ENCODE data around the gene ST8SIA6.

ST8SIA6 gene

DNA sequence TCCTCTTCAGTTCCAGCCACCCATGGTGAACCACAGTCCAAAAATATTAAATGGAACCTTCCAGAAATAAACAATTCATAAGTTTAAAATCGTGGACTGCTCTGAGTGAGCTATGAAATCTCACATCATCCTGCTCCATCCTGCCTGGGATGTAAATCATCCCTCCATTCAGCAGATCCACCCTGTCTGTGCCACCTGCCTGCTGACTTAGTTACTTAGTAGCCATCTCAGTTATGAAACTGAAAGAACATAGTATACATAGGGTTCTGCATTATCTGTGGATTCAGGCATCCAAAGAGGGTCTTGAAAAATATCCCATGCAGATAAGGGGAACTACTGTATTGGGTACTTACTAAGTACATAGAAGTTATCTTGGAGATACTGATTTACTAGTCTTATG is 89.0 kb downstream of the ST8SIA6 start:
- Histone ChIP-seq H3K27me3 (ENCODE audit: control insufficient read depth, insufficient read depth, low read length) (no peaks in the 10 kb centered on the region), H3K27ac (ENCODE audit: low read depth, low read length) (no peak overlapping the region), H3K4me3 (ENCODE audit: low read length) (no peak overlapping the region)

DNA sequence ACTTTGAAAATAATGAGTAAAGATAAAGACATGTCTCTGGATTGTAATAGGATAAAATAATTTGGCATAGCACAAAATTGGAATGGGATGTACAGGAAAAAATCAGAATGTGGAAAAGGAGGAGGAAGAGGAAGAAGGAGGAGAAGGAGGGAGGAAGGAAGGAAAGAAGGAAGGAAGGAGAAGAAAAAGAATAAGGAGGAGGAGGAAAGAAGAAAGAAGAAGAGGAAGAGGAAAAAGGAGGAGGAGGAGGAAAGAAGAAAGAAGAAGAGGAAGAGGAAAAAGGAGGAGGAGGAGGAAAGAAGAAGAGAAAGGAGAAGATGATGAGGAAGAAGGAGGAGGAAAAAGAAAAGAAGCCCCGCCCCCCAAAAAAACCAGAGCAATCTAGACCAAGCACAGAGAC is 95.9 kb downstream of the ST8SIA6 start:
- no peak overlapping the region for H3K27ac ChIP-seq (ENCODE audit: low read depth, low read length)
- no peak overlapping the region for H3K4me3 ChIP-seq (ENCODE audit: low read length)

More for the DNA sequence above, 89.0 kb downstream of the ST8SIA6 start:
- no peaks in the 10 kb centered on the region for H3K4me1 ChIP-seq (ENCODE audit: control insufficient read depth, insufficient read depth, low read length)
- no peak overlapping the region for H3K9ac ChIP-seq (ENCODE audit: low read length)
- H3K36me3 ChIP-seq (ENCODE audit: control insufficient read depth, insufficient read depth, low read length), result no peaks in the 10 kb centered on the region

DNA sequence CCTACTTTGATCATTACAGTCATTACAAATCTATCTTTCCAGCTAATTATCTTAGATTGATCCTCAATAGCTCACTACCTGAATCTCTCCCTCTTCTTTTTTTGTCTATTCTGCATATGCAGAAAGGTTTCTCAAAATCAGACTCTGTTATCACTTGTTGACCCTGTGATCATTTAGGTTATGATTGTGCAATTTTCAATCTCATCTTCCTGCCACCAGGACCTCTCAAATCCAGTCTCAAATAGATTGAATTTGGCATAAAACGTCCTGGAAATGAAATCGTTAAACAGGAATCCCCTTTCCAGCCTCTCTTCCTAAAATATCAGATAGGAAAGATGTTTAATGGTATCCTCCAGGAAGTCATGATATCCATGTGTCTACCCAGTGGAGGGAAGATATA is 96.6 kb downstream of the ST8SIA6 start:
- no peaks in the 10 kb centered on the region for H3K4me1 ChIP-seq (ENCODE audit: control insufficient read depth, insufficient read depth, low read length)
- H3K27me3 ChIP-seq (ENCODE audit: control insufficient read depth, insufficient read depth, low read length), result no peaks in the 10 kb centered on the region
- no peak overlapping the region for H3K9ac ChIP-seq (ENCODE audit: low read length)
- H3K4me3 ChIP-seq (ENCODE audit: low read length), result no peak overlapping the region
- H3K36me3 ChIP-seq (ENCODE audit: control insufficient read depth, insufficient read depth, low read length), result no peaks in the 10 kb centered on the region
- H3K27ac ChIP-seq (ENCODE audit: low read depth, low read length), result no peak overlapping the region

More for the DNA sequence above, 95.9 kb downstream of the ST8SIA6 start:
- Histone ChIP-seq H3K9ac (ENCODE audit: low read length) (no peak overlapping the region), H3K36me3 (ENCODE audit: control insufficient read depth, insufficient read depth, low read length) (no peaks in the 10 kb centered on the region), H3K27me3 (ENCODE audit: control insufficient read depth, insufficient read depth, low read length) (no peaks in the 10 kb centered on the region), H3K4me1 (ENCODE audit: control insufficient read depth, insufficient read depth, low read length) (no peaks in the 10 kb centered on the region)

DNA sequence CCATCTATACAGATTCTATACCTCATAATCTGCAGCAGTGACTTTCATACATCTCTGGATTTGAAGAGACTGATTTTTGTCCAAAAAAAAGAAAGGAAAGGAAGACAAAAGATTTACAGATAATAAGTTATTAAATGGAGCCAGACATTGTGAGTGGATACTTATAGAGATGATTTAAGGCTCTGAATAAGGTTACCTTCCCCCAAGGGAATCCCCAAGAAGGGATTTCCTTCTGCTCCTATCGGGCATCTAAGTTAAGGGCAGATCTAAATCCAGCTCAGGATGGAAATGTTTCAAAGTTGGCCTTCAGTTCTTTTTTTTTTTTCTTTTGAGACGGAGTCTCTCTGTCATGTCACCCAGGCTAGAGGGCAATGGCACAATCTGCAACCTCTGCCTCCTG is 97.6 kb downstream of the ST8SIA6 start:
- H3K4me1 ChIP-seq (ENCODE audit: control insufficient read depth, insufficient read depth, low read length), result no peaks in the 10 kb centered on the region
- H3K36me3 ChIP-seq (ENCODE audit: control insufficient read depth, insufficient read depth, low read length), result no peaks in the 10 kb centered on the region
- H3K27ac ChIP-seq (ENCODE audit: low read depth, low read length), result no peak overlapping the region
- no peak overlapping the region for H3K4me3 ChIP-seq (ENCODE audit: low read length)
- H3K27me3 ChIP-seq (ENCODE audit: control insufficient read depth, insufficient read depth, low read length), result no peaks in the 10 kb centered on the region
- no peak overlapping the region for H3K9ac ChIP-seq (ENCODE audit: low read length)

DNA sequence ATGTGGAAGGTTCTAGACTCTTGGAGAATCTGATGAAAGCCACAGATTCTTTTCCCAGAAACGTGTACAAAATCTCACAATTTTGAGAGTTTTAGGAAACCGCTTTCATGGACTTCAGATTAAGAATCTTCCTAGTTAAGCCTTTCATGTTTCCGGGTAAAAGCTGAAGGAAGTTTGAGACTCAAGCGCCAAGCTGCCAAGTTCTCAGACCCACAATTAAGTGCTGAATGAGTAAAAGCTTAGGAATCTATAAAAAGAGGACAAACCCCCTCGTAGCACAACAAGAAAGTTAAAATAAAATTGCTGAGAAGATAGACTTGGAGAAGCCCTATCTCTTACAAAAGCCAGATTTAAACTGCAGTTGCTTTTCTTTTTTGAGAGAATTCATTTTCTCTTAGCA is 99.6 kb downstream of the ST8SIA6 start:
- Histone ChIP-seq H3K36me3 (ENCODE audit: control insufficient read depth, insufficient read depth, low read length) (no peaks in the 10 kb centered on the region), H3K27ac (ENCODE audit: low read depth, low read length) (no peak overlapping the region), H3K4me3 (ENCODE audit: low read length) (no peak overlapping the region), H3K9ac (ENCODE audit: low read length) (no peak overlapping the region), H3K27me3 (ENCODE audit: control insufficient read depth, insufficient read depth, low read length) (no peaks in the 10 kb centered on the region), H3K4me1 (ENCODE audit: control insufficient read depth, insufficient read depth, low read length) (no peaks in the 10 kb centered on the region)

DNA sequence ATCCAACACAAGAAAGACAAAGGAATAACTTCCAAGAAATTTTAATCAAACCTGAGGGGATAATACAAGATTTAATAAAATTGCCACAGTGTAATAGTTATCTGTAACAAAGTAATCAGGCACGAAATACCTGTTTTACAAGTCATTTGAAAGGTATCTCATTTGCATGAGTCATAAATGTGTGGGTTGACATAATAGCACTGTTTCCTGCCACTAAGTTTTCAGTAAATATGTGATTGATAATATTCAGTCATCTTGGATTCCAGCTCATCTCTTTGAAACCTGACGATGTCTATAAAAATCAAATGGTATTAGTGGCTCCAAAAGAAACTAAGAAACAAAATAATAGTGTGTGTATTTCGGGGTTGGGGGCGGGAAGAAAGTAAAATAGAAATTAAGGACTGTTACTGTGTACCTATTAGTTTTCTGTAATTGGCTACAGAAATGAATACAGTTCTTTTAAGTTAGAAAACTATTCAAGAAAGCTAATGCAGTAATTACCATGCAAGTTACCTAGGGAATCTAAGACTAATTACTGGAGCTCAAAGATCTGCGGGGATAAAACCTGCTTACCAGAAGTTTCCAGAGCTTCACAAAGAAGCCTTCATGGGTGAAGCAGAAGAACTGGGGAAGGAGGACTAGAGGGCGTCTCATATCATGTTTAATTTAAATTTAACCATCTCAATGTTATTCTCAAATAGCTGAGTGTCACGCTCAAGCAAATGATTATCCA is 100.7 kb downstream of the ST8SIA6 start:
- no peaks in the 10 kb centered on the region for H3K4me1 ChIP-seq (ENCODE audit: control insufficient read depth, insufficient read depth, low read length)
- no peaks in the 10 kb centered on the region for H3K27me3 ChIP-seq (ENCODE audit: control insufficient read depth, insufficient read depth, low read length)
- H3K36me3 ChIP-seq (ENCODE audit: control insufficient read depth, insufficient read depth, low read length), result no peaks in the 10 kb centered on the region
- no peak overlapping the region for H3K27ac ChIP-seq (ENCODE audit: low read depth, low read length)
- H3K9ac ChIP-seq (ENCODE audit: low read length), result no peak overlapping the region
- H3K4me3 ChIP-seq (ENCODE audit: low read length), result no peak overlapping the region

DNA sequence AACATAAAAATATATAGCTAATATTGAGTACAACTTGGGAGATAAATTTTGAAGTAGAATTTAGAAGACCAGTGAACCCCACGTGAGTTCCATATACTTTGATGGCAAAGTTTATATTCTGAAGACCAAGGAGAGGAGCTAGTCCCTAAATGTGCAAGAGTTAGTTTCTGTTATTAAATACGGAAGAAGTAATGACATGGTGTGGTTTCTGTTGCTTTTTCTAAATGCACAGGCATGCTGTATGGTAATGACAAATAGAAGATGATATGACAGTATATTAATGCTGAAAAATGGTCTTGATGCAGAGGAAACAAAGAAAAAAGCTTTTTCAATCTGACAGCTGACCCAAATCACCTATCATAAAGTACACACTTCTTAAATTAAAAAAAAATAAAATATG is 101.8 kb downstream of the ST8SIA6 start:
- H3K4me1 ChIP-seq (ENCODE audit: control insufficient read depth, insufficient read depth, low read length), result no peaks in the 10 kb centered on the region
- H3K9ac ChIP-seq (ENCODE audit: low read length), result no peak overlapping the region
- H3K27ac ChIP-seq (ENCODE audit: low read depth, low read length), result no peak overlapping the region
- no peaks in the 10 kb centered on the region for H3K36me3 ChIP-seq (ENCODE audit: control insufficient read depth, insufficient read depth, low read length)
- H3K27me3 ChIP-seq (ENCODE audit: control insufficient read depth, insufficient read depth, low read length), result no peaks in the 10 kb centered on the region
- H3K4me3 ChIP-seq (ENCODE audit: low read length), result no peak overlapping the region

DNA sequence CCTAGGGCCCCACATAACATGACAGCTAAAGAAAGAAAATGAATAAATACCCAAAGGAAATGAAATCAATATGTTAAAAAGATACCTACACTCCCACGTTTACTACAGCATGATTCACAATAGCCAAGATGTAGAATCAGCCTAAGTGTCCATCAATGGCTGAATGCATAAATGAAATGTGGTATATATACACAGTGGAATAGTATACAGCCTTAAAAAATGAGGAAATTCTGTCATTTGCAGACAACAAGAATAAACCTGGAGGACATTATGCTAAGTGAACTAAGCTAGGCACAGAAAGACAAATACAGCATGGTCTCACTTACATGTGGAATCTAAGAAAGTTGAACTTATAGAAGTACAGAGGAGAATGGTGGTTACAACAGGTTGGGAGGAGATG is 102.9 kb downstream of the ST8SIA6 start:
- H3K27ac ChIP-seq (ENCODE audit: low read depth, low read length), result no peak overlapping the region
- H3K9ac ChIP-seq (ENCODE audit: low read length), result no peak overlapping the region
- H3K4me1 ChIP-seq (ENCODE audit: control insufficient read depth, insufficient read depth, low read length), result no peaks in the 10 kb centered on the region
- no peaks in the 10 kb centered on the region for H3K27me3 ChIP-seq (ENCODE audit: control insufficient read depth, insufficient read depth, low read length)
- H3K36me3 ChIP-seq (ENCODE audit: control insufficient read depth, insufficient read depth, low read length), result no peaks in the 10 kb centered on the region
- no peak overlapping the region for H3K4me3 ChIP-seq (ENCODE audit: low read length)

DNA sequence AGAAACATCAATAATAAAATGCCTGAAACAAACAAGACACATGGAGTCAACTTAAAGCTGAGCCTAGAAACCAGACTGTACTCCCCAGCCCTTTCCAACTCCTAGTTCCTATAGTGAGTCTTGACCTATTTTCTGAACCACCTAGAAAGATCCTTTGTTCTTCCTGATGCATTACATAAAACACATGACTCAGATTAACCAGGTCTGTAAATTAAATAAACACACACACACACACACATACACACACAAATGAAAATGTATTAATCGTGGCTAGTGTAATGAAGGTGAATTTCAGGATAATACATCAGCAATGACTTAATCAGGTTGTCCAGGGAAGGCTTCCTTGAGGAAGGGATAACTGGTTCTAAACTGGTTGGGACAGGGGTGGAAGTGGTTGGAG is 104.7 kb downstream of the ST8SIA6 start:
- no peak overlapping the region for H3K9ac ChIP-seq (ENCODE audit: low read length)
- no peaks in the 10 kb centered on the region for H3K36me3 ChIP-seq (ENCODE audit: control insufficient read depth, insufficient read depth, low read length)
- H3K27ac ChIP-seq (ENCODE audit: low read depth, low read length), result no peak overlapping the region
- no peaks in the 10 kb centered on the region for H3K4me1 ChIP-seq (ENCODE audit: control insufficient read depth, insufficient read depth, low read length)
- no peaks in the 10 kb centered on the region for H3K27me3 ChIP-seq (ENCODE audit: control insufficient read depth, insufficient read depth, low read length)
- H3K4me3 ChIP-seq (ENCODE audit: low read length), result no peak overlapping the region

DNA sequence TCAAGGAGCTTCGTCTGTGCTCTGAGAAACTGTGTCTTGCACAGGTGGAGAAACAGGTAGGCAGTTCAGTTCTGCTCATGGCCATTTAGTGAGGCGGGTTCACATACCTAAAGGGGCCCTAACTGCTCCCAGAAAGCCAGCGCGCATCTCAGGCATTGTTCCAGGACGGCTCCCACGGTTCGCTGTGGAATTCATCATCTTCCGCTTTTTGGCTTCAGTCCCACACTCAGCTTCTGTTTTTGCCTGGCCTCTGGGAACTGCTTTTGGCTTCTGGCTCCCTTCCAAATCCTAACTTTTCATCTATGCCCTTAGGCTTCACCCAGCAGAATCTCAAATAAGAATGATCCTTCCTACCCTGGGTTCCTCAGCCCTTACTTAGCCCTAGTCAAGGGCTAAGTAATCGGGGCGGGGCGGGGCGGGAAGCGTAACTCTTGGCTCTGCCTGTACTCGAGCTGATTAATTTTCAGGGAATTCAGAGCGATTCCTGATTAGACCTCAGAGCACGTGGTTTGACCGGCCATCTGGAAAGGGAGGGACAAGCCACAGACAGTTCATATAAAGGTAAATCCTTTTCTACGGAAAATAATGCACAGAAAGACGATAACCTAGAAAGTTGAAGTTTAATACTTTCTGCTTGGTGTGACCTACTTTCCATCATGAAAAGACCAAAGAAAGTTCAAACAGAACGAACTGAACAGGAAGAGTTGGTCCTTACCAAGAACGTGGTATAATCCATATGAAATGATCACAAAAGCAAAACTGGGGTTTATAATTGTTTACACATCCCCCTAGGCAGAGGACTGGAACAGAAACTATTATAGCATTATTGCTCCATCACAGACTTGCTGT is 105.7 kb downstream of the ST8SIA6 start:
- Histone ChIP-seq H3K4me3 (ENCODE audit: low read length) (peak overlapping the region; percentile 34), H3K9ac (ENCODE audit: low read length) (no peak overlapping the region), H3K27me3 (ENCODE audit: control insufficient read depth, insufficient read depth, low read length) (no peaks in the 10 kb centered on the region), H3K27ac (ENCODE audit: low read depth, low read length) (no peak overlapping the region), H3K36me3 (ENCODE audit: control insufficient read depth, insufficient read depth, low read length) (no peaks in the 10 kb centered on the region), H3K4me1 (ENCODE audit: control insufficient read depth, insufficient read depth, low read length) (no peaks in the 10 kb centered on the region)

DNA sequence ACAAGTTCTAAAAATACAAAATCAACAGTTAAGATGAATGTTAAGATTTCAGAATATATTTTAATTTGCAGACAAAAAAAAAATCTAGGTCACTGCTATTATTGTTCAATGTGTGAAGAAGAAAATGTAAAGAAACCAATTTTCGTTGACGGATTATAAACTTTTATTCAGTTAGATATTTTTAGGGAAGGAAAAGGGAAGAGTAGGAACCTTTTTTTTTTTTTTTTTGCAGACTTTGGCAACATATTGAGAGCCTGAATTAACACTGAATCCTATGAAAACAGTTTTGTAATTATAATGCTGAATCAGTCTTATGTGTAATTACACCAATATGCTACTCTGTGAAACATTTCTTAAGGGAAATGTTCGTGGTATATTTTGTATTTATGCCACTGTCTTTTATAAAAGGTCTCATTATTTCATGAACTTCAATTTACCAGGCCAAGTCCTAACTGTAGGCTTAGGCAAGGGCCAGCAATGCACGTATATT is 106.3 kb downstream of the ST8SIA6 start:
- Histone ChIP-seq H3K27ac (ENCODE audit: low read depth, low read length) (no peak overlapping the region), H3K9ac (ENCODE audit: low read length) (no peak overlapping the region), H3K4me3 (ENCODE audit: low read length) (peak overlapping the region; percentile 34), H3K36me3 (ENCODE audit: control insufficient read depth, insufficient read depth, low read length) (no peaks in the 10 kb centered on the region), H3K4me1 (ENCODE audit: control insufficient read depth, insufficient read depth, low read length) (no peaks in the 10 kb centered on the region), H3K27me3 (ENCODE audit: control insufficient read depth, insufficient read depth, low read length) (no peaks in the 10 kb centered on the region)

DNA sequence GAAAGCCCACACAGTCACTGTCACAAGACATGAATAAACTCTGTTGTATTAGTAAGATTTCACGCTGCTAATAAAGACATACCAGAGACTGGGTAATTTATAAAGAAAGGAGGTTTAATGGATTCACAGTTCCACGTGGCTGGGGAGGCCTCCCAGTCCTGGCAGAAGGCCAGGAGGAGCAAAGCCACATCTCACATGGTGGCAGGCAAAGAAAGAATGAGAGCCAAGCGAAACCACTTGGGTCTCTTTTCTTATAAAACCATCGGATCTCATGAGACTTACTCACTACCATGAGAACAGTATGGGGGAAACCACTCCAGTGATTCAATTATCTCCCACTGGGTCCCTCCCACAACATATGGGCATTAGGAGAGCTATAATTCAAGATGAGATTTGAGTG is 110.2 kb downstream of the ST8SIA6 start:
- Histone ChIP-seq H3K27ac (ENCODE audit: low read depth, low read length) (no peak overlapping the region), H3K4me1 (ENCODE audit: control insufficient read depth, insufficient read depth, low read length) (no peaks in the 10 kb centered on the region), H3K4me3 (ENCODE audit: low read length) (no peak overlapping the region), H3K36me3 (ENCODE audit: control insufficient read depth, insufficient read depth, low read length) (no peaks in the 10 kb centered on the region), H3K27me3 (ENCODE audit: control insufficient read depth, insufficient read depth, low read length) (no peaks in the 10 kb centered on the region), H3K9ac (ENCODE audit: low read length) (no peak overlapping the region)
